GM13977 (cell line): ENCODE data around the gene ABCC8.

Source experiments
- DNase-seq: peaks from one replicate; pipeline ENCODE4 v3.0.0; 2012; ENCODE audit warnings: low spot score
- CTCF ChIP-seq: IDR thresholded peaks from 2 replicates; pipeline ENCODE4 v1.5.1; 2012; ENCODE audit warnings: mild to moderate bottlenecking, control low read depth; ENCODE audit not compliant: insufficient read depth; ENCODE audit errors: extremely low read depth, missing control alignments
- in situ Hi-C: fragments of 300-500 bp; cut with MboI; formaldehyde crosslinking; loops from one replicate; pipeline ENCODE4 v1.12.0; 2022; ENCODE audit warnings: low sequenced_read_pairs, low pct_unique_long_range_greater_than_20kb, mixed read lengths, inconsistent platforms; ENCODE audit not compliant: unreplicated experiment

The ABCC8 gene

DNA sequence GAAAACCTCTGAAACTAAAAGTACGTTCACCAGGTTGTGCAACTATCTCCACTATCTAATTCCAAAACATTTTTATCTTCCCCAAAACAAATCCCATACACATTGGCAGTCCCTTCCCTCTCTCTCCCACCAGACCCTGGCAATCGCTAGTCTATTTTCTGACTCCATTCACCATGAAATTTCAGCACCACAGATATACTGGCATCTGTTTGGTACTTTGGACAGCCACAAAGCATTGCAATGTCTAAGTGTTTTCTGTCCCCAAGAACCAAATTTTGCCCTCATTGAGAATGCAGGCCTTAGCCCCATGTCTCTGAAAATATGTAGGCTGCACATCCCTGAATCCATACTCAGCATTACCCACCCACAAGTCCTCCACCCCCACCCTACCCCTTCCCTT is 60.2 kb downstream of the ABCC8 start:
- in situ Hi-C loops, result no loop called here
- DNase-seq, result no peak
- no peak for TF ChIP-seq CTCF

DNA sequence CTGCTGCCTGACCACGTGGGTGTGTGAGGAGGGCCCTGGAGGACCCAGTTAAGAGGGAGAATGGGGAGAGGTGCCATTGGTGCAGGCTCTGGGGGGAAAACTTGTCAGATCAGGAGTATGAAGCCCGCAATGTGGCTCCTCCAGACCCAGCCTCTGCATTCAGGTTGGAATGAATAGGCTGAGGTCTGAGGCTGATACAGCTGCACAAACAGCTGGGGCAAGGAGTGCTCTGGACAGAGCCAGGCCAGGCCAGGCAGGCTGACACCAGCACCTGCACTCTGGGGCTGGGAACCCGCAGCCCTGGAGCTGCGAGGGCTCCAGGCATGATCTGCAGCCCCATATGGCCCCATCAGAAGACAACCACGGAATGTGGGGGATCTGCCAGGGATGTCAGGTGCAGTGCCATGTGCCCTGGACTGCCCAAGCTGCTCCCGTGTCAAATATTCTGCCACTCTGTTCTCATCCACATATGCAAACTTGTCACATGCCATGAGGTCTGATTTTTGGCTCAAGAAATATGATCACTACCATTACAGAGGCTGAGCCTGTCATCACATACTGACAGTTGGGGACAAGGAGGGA is 61.0 kb downstream of the ABCC8 start:
- in situ Hi-C loops, result no loop called here
- no peak for TF ChIP-seq CTCF
- DNase-seq, result no peak

DNA sequence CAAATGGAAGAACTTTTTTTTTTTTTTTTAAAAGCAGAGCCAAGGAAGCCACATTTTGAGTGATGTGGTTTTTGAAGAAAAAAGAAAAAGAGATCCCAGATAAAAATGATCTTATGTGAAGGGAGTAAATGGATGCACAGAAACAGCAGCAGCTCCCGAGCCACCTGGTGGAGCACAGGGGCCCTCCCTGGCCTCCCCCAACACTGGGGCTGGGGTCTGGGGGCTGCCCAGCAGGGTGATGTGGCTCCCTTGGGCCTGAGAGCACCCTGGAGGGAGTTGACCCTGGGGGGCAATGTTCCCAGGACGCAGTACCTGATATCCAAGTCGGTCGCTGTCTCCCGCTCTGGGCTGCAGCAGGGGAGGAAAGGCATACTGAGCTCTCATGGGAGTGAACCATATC is 61.7 kb downstream of the ABCC8 start:
- no peak for DNase-seq
- in situ Hi-C loops, result no loop called here
- no peak for TF ChIP-seq CTCF

DNA sequence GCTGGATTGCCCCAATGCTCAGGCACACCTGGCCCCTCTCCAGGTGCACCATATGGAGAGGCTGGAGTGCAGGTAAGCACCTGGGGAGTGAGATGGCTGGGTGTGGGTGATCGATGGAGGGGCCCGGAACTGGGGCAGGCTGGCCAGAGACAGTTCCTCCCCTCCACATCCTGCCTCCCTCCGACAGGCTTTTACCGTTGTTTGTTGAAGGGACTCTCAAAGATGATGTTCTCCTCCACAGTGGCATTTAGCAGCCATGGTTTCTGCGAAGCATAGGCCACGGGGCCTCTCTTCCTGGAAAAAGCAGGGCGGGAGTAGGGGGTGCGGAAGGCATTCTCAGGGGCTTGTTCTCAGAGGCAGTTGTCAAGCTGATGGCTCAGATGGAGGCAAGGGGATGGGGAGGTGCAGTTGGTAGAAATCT is 62.3 kb downstream of the ABCC8 start:
- in situ Hi-C loops, result no loop called here
- DNase-seq, result no peak

DNA sequence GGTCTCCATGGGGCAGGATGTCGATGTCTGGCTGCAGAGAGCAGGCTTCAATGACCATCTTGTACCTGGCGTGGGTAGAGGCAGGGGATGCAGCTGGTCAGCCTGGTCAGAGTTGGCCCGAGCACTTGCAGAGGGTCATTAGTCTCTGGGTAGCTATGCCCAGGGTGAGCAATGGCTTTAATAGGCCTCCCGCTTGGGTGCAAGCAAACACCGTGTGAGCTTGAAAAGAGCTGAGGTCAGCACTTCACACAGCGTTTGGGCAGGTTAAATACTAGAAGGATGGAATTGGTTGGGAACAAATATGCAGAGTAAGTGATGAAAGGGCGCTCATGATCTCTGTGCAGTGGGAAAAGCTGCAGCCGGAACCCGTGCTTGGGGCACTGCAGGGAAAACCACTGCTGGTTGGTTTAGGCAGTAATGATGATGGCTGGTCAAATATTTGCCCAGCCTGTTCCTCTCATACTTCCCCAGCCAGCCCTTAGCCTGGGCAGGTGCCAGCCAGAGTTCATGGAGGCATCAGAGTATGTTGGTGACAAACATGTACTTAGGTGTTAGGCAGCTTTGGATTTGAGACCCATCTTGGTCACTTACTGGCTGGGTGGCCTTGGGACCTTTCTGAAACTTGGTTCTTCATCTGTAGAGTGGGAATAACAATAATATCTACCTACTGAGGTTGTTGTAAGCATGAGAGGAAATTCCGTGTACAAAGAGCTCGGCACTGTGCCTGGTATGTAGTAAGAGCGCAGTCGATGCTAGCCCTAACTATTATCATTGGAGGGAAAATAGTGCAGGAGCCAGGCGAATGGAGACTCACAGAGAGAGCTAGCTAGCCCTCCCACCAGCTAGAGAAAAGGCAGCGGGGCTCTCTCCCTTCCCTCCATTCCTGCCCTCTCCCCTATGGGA is 63.0 kb downstream of the ABCC8 start:
- in situ Hi-C loops, result no loop called here
- TF ChIP-seq CTCF, result no peak
- no peak for DNase-seq

More for the DNA sequence above, 62.3 kb downstream of the ABCC8 start:
- TF ChIP-seq CTCF, result no peak

GRCh38 chr11:17412488-17413180 is 64.0 kb downstream of the ABCC8 start:
- no peak for TF ChIP-seq CTCF
- in situ Hi-C loops, result no loop called here

More at GRCh38 chr11:17412488-17413180, 64.0 kb downstream of the ABCC8 start:
- no peak for DNase-seq
